Measurements from ENCODE around the gene SLC30A1. TPM values are rescaled to one million over a fixed set of nuclear protein-coding genes. Genes with fewer than 3 reads are reported as not detected.

The SLC30A1 gene
- total and polyA plus RNA-seq, 2 of the 8 experiments (the other 6 are each of a cell fraction or from before 2014, with no cell fraction given): 4.5 to 14.0 TPM

DNA sequence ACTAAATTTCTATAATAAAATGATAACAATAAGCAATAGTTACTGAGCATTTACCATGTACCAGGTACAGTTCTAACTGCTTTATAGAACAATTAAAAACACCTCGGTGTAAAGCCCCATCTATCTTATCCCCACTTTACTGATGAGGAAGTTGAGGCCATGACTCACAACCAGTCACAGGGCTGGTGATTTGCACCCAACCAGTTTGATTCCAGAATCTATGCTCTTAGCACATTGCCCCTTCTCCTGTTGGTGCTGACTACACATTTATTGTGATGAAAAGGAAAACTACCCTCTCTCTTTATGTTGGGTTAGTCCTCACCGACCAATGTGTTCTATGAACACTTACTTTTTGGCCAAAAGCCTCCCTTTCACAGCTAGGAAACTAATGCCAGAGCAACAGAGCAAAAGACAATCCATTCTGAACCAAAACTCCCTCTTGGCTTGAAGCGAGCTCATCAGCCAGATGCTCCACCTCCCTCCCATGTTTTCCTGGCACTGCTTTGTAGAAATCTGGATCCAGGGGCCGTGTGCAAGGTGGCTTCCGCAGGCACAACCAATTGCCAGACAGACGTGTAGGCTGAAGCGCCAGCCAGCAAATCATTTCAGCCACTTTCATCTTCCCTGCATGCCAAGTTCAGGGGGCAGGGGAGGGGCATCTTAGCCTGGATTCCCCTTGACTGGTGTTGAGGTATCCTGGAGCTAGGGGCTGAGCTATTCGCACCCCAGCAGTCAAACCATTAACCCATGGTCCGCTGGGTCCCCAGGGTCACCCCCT is 32.0 kb upstream of the SLC30A1 start:
- WGBS, 2 experiments (ENCODE audit: extremely low coverage in 1 of 2, insufficient coverage in 1 of 2, insufficient read length in 1 of 2, insufficient replicate concordance in 2 of 2, low coverage in 1 of 2, low lambda C conversion rate in 2 of 2, missing lambda C conversion rate in 1 of 2): 73% methylated on average over 9 of the region's 9 CpGs; no CpG with 5 or more reads in 1 of the 2 experiments
- H3K36me3 ChIP-seq (ENCODE audit: control insufficient read depth in 2 of 4, insufficient read depth in 4 of 4, low read length in 3 of 4): no peaks in the 10 kb centered on the region
- no peak overlapping the region for H2BK120ac ChIP-seq (replicated peaks; ENCODE audit: low read depth, low read length)
- no peak overlapping the region for H2BK5ac ChIP-seq (ENCODE audit: low read depth, low read length)
- H4K20me1 ChIP-seq (replicated peaks in 1 of 2; ENCODE audit: control insufficient read depth in 1 of 2, insufficient read depth in 2 of 2, low read length in 2 of 2): no peaks in the 10 kb centered on the region
- H3K4ac ChIP-seq (replicated peaks; ENCODE audit: insufficient read length, low read depth, low read length): no peak overlapping the region
- no peaks in the 10 kb centered on the region; a peak in 1 of 7 replicates for H3K4me1 ChIP-seq (replicated peaks in 1 of 4; ENCODE audit: control insufficient read depth in 3 of 4, insufficient read depth in 4 of 4, low read length in 3 of 4)
- H3K56ac ChIP-seq (replicated peaks; ENCODE audit: insufficient read length, low read depth, low read length): no peak overlapping the region
- DNase-seq (ENCODE audit: low read depth in 1 of 2, low spot score in 2 of 2) (no peak), FAIRE-seq (no peak)
- no peak overlapping the region for H3K4me3 ChIP-seq (ENCODE audit: extremely low read depth in 1 of 4, insufficient read depth in 2 of 4, low read depth in 3 of 4, low read length in 4 of 4)
- no peak overlapping the region for H3K23ac ChIP-seq (ENCODE audit: insufficient read length)
- no peaks in the 10 kb centered on the region for H3K9me3 ChIP-seq (ENCODE audit: insufficient read depth in 2 of 2, low read depth in 1 of 2, low read length in 1 of 2)
- no peak overlapping the region for H2BK15ac ChIP-seq (ENCODE audit: low read length)
- no peak overlapping the region for H4K91ac ChIP-seq (replicated peaks; ENCODE audit: insufficient read length, low read length)
- POLR2A ChIA-PET (ENCODE audit: partially characterized antibody): no interaction called here
- H2BK20ac ChIP-seq (ENCODE audit: low read length): no peak overlapping the region
- H3K27me3 ChIP-seq (replicated peaks in 1 of 4; ENCODE audit: control insufficient read depth in 3 of 4, extremely low read depth in 1 of 4, insufficient read depth in 3 of 4, low read length in 3 of 4): no peaks in the 10 kb centered on the region
- H3K9ac ChIP-seq (replicated peaks in 1 of 4; ENCODE audit: extremely low read depth in 1 of 4, low read depth in 3 of 4, low read length in 3 of 4): no peak overlapping the region
- H3K23me2 ChIP-seq (ENCODE audit: low read depth, low read length): no peaks in the 10 kb centered on the region
- no peak overlapping the region for H2BK12ac ChIP-seq (ENCODE audit: low read depth, low read length)
- H4K5ac ChIP-seq (ENCODE audit: insufficient read length, low read depth, low read length): no peak overlapping the region
- H2AK5ac ChIP-seq (ENCODE audit: low read depth, low read length): no peak overlapping the region
- no peak overlapping the region for H3K4me2 ChIP-seq (ENCODE audit: insufficient read depth in 1 of 2, low read depth in 2 of 2, low read length in 2 of 2)
- peak overlapping the region; percentile 30; the same call in 1 of the 2 replicates for H2AFZ ChIP-seq (ENCODE audit: low read length)
- no peak overlapping the region for H3K14ac ChIP-seq (ENCODE audit: insufficient read length)
- H3K27ac ChIP-seq (ENCODE audit: low read depth, low read length): no peak overlapping the region
- no peaks in the 10 kb centered on the region for H3K79me1 ChIP-seq (ENCODE audit: low read depth, low read length)
- no peaks in the 10 kb centered on the region for H3K79me2 ChIP-seq (ENCODE audit: control insufficient read depth in 1 of 2, insufficient read depth in 2 of 2, low read length in 2 of 2)
- no peak overlapping the region for H3K18ac ChIP-seq (ENCODE audit: extremely low read depth, low read length)
- CTCF ChIA-PET (ENCODE audit: partially characterized antibody): interaction anchor here (0.6 to 1.6 kb wide), 8 partner anchors 9 to 288 kb away, joined by 3 to 6 read pairs (median 3); no protein-coding TSS in a partner anchor
- H4K8ac ChIP-seq (ENCODE audit: extremely low read depth, insufficient read depth, low read length): no peak overlapping the region
- TF ChIP-seq, protein P1, sequence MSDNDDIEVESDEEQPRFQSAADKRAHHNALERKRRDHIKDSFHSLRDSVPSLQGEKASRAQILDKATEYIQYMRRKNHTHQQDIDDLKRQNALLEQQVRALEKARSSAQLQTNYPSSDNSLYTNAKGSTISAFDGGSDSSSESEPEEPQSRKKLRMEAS (IDR thresholded peaks at IDR 0.05): no peak
- TF ChIP-seq SUZ12 (IDR thresholded peaks at IDR 0.05; ENCODE audit: low read length) (no peak), TAF1 (IDR thresholded peaks at IDR 0.05; ENCODE audit: low read depth, low read length) (no peak), TBP (IDR thresholded peaks at IDR 0.05; ENCODE audit: low read depth, low read length) (no peak), PHF8 (conservative IDR thresholded peaks at IDR 0.05; ENCODE audit: low read depth, low read length) (no peak), GTF2F1 (IDR thresholded peaks at IDR 0.05; ENCODE audit: borderline replicate concordance, low read depth, low read length) (no peak), SRF (IDR thresholded peaks at IDR 0.05; ENCODE audit: low read depth, low read length) (no peak), BRCA1 (IDR thresholded peaks at IDR 0.05; ENCODE audit: low read depth, low read length) (no peak), SIX5 (IDR thresholded peaks at IDR 0.05; ENCODE audit: low read depth, low read length) (no peak), JUND (IDR thresholded peaks at IDR 0.05; ENCODE audit: low read length) (no peak), FOSL1 (IDR thresholded peaks at IDR 0.05; ENCODE audit: insufficient read depth, low read depth, low read length) (no peak), SP1 (IDR thresholded peaks at IDR 0.05; ENCODE audit: low read depth, low read length) (no peak)
- TF ChIP-seq, protein P2, sequence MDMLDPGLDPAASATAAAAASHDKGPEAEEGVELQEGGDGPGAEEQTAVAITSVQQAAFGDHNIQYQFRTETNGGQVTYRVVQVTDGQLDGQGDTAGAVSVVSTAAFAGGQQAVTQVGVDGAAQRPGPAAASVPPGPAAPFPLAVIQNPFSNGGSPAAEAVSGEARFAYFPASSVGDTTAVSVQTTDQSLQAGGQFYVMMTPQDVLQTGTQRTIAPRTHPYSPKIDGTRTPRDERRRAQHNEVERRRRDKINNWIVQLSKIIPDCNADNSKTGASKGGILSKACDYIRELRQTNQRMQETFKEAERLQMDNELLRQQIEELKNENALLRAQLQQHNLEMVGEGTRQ (IDR thresholded peaks at IDR 0.05; ENCODE audit: low read length): no peak
